Measurements from ENCODE around the gene PDGFD. TPM values are rescaled to one million over a fixed set of nuclear protein-coding genes. Genes with fewer than 3 reads are reported as not detected.

Gene PDGFD
- total RNA-seq, 6 experiments from 2014 or later: 0.37 to 0.69 (median 0.42) TPM

GRCh38 chr11:103997082-103997481, 166.9 kb downstream of the PDGFD start:
- H3K4me3 Mint-ChIP-seq: no peak overlapping the region
- H3K27me3 Mint-ChIP-seq (ENCODE audit: insufficient read depth): no peaks in the 10 kb centered on the region; the same call in 1 of the 2 replicates
- H3K27ac Mint-ChIP-seq: no peak overlapping the region
- H3K4me1 Mint-ChIP-seq (ENCODE audit: low read depth): peaks cover 6% of the 10 kb centered on the region
- no peaks in the 10 kb centered on the region for H3K36me3 Mint-ChIP-seq (ENCODE audit: low read depth)
- no peaks in the 10 kb centered on the region for H3K9me3 Mint-ChIP-seq
- DNase-seq: no peak
- no peak for TF ChIP-seq CTCF (IDR thresholded peaks at IDR 0.05)

GRCh38 chr11:103995896-103996295, 168.1 kb downstream of the PDGFD start:
- no peak overlapping the region for H3K27ac Mint-ChIP-seq
- TF ChIP-seq CTCF (IDR thresholded peaks at IDR 0.05): no peak
- no peaks in the 10 kb centered on the region for H3K9me3 Mint-ChIP-seq
- H3K36me3 Mint-ChIP-seq (ENCODE audit: low read depth): no peaks in the 10 kb centered on the region
- H3K27me3 Mint-ChIP-seq (ENCODE audit: insufficient read depth): no peaks in the 10 kb centered on the region; the same call in 1 of the 2 replicates
- no peaks in the 10 kb centered on the region for H3K4me1 Mint-ChIP-seq (ENCODE audit: low read depth)
- no peak for DNase-seq
- no peak overlapping the region for H3K4me3 Mint-ChIP-seq

- Mint-ChIP-seq H3K4me1 (ENCODE audit: low read depth) (no peaks in the 10 kb centered on the region), H3K27me3 (ENCODE audit: insufficient read depth) (no peaks in the 10 kb centered on the region; the same call in 1 of the 2 replicates), H3K36me3 (ENCODE audit: low read depth) (no peaks in the 10 kb centered on the region), H3K9me3 (no peaks in the 10 kb centered on the region), H3K4me3 (no peak overlapping the region), H3K27ac (no peak overlapping the region)
- TF ChIP-seq CTCF (IDR thresholded peaks at IDR 0.05): no peak
- DNase-seq: no peak
Measured at GRCh38 chr11:103994518-103994917, 169.4 kb downstream of the PDGFD start.

- Mint-ChIP-seq H3K27me3 (ENCODE audit: insufficient read depth) (no peaks in the 10 kb centered on the region; the same call in 1 of the 2 replicates), H3K4me1 (ENCODE audit: low read depth) (no peaks in the 10 kb centered on the region), H3K36me3 (ENCODE audit: low read depth) (no peaks in the 10 kb centered on the region), H3K4me3 (no peak overlapping the region), H3K9me3 (no peaks in the 10 kb centered on the region), H3K27ac (no peak overlapping the region)
- DNase-seq: no peak
- TF ChIP-seq CTCF (IDR thresholded peaks at IDR 0.05): no peak
Measured at GRCh38 chr11:103994094-103994493, 169.9 kb downstream of the PDGFD start.

GRCh38 chr11:103993507-103993906, 170.4 kb downstream of the PDGFD start:
- Mint-ChIP-seq H3K27ac (no peak overlapping the region), H3K36me3 (ENCODE audit: low read depth) (no peaks in the 10 kb centered on the region), H3K4me1 (ENCODE audit: low read depth) (peaks cover 2% of the 10 kb centered on the region), H3K4me3 (no peak overlapping the region), H3K27me3 (ENCODE audit: insufficient read depth) (no peaks in the 10 kb centered on the region; the same call in 1 of the 2 replicates), H3K9me3 (no peaks in the 10 kb centered on the region)
- no peak for TF ChIP-seq CTCF (IDR thresholded peaks at IDR 0.05)
- no peak for DNase-seq

GRCh38 chr11:103988595-103988969, 175.4 kb downstream of the PDGFD start:
- no peak for TF ChIP-seq CTCF (IDR thresholded peaks at IDR 0.05)
- H3K27me3 Mint-ChIP-seq (ENCODE audit: insufficient read depth): peaks cover 2% of the 10 kb centered on the region; the same call in 1 of the 2 replicates
- no peaks in the 10 kb centered on the region for H3K9me3 Mint-ChIP-seq
- no peak overlapping the region for H3K4me3 Mint-ChIP-seq
- peaks cover 12% of the 10 kb centered on the region for H3K4me1 Mint-ChIP-seq (ENCODE audit: low read depth)
- H3K27ac Mint-ChIP-seq: no peak overlapping the region
- DNase-seq: peak; percentile 45
- no peaks in the 10 kb centered on the region for H3K36me3 Mint-ChIP-seq (ENCODE audit: low read depth)

Data from HFFc6 (cell line).